Measurements from ENCODE around the gene RALGPS2. TPM values are rescaled to one million over a fixed set of nuclear protein-coding genes. Genes with fewer than 3 reads are reported as not detected.

Gene RALGPS2
- total RNA-seq: 46.1 and 49.4 TPM in 2 replicates

GRCh38 chr1:178724728-178725465 is at the start of gene RALGPS2:
Gene RALGPS2 (plus strand): TSS chr1:178725244. CDS start chr1:178776765, 51,521 bp downstream.

GRCh38 chr1:178870944-178871343 is 145.9 kb downstream of the RALGPS2 start, which contains the start of gene ANGPTL1:
Gene ANGPTL1 (minus strand): TSS chr1:178871077. CDS start chr1:178865776, 5,301 bp downstream.

Small RNA genes within 50 kb of the gene (small RNA-seq; reads per million reads assigned to genes)
- gene MIR4424 (not detected), gene RF00092 (not detected)

Other genes with a start within 250 kb of the RALGPS2 start
- not detected in 2 replicates for gene CLEC20A, start 228.3 kb upstream of the RALGPS2 start, total RNA-seq
- 0.10 TPM in 1 of 2 replicates, not detected in the other for gene TEX35, start 212.1 kb upstream of the RALGPS2 start, total RNA-seq
- gene ANGPTL1, start 145.8 kb downstream of the RALGPS2 start, total RNA-seq: under 0.01 TPM in 2 replicates

Data from vein endothelial cell (primary cell).